Stomach (tissue), 9 donors: Measurements from ENCODE around the gene MBD2. TPM values are rescaled to one million over a fixed set of nuclear protein-coding genes. Genes with fewer than 3 reads are reported as not detected.

ENCODE experiments used
- DNase-seq, 2 donors: peaks; one replicate each; pipeline versions ENCODE4 v3.0.0 to v3.0.0-alpha.2; 2013 to 2019
- H3K27ac ChIP-seq, 5 donors: fragments of 200-600 bp in 4 of 5; sonication (generic) in 4 of 5; one replicate each; pipeline ENCODE4 v1.5.1; 2013 to 2019; ENCODE audit warnings: mild to moderate bottlenecking in 1 of 5, moderate library complexity in 1 of 5
- H3K27me3 ChIP-seq, 3 donors: fragments of 200-600 bp; sonication (generic); one replicate each; pipeline ENCODE4 v1.5.1; 2017 to 2019; ENCODE audit warnings: mixed run types in 1 of 3
- H3K36me3 ChIP-seq, 4 donors: fragments of 200-600 bp; sonication (generic); 1 replicate in 3 of 4; 2 replicates in 1 of 4; pipeline ENCODE4 v1.5.1; 2016 to 2019
- H3K4me1 ChIP-seq, 4 donors: fragments of 200-600 bp; sonication (generic); one replicate each; pipeline ENCODE4 v1.5.1; 2016 to 2019
- H3K4me3 ChIP-seq, 4 donors: fragments of 200-600 bp; sonication (generic) in 3 of 4; one replicate each; pipeline ENCODE4 v1.5.1; 2016 to 2019; ENCODE audit warnings: mild to moderate bottlenecking in 1 of 4
- H3K9me3 ChIP-seq, 4 donors: fragments of 200-600 bp; sonication (generic); one replicate each; pipeline ENCODE4 v1.5.1; 2016 to 2019
- CTCF ChIP-seq, 7 experiments: fragments of 450-650 bp in 4 of 7; fragments of 200-600 bp in 3 of 7; sonication (generic) in 3 of 7; IDR thresholded peaks; one replicate each; pipeline ENCODE4 v1.5.1; 2016 to 2019; ENCODE audit warnings: antibody characterized with exemption in 7 of 7, control low read depth in 2 of 7, mild to moderate bottlenecking in 1 of 7
- EP300 ChIP-seq: sonication (generic); formaldehyde crosslinking; IDR thresholded peaks from one replicate; pipeline ENCODE4 v1.6.1; 2017; ENCODE audit warnings: antibody characterized with exemption
- POLR2A ChIP-seq, 4 donors: fragments of 450-650 bp; IDR thresholded peaks; one replicate each; pipeline ENCODE4 v1.6.1; 2016; ENCODE audit warnings: antibody characterized with exemption in 4 of 4, control low read depth in 2 of 4, mild to moderate bottlenecking in 1 of 4, moderate library complexity in 1 of 4
- POLR2AphosphoS5 ChIP-seq, 3 donors: sonication (generic); formaldehyde crosslinking; IDR thresholded peaks; one replicate each; pipeline ENCODE4 v1.6.1; 2016; ENCODE audit warnings: antibody characterized with exemption in 3 of 3
- WGBS, 5 donors: extraction: QIAGEN DNeasy Blood & Tissue Kit in 3 of 5; methylation state at CpG; one replicate each; pipeline versions ENCODE4 v1.1.5 to v1.1.7; 2013 to 2018; 5-methylcytosine and 5-hydroxymethylcytosine counted together
- intact Hi-C: fragments of 100-400 bp; cut with DNase I; formaldehyde crosslinking; loops from one replicate; pipeline ENCODE4 v1.15.1; 2023; ENCODE audit warnings: low total_unique reads
- polyA plus RNA-seq, 3 donors: library from polyadenylated mRNA; stranded (reverse); fragments of 200-250 nt; gene quantifications; one replicate each; pipeline ENCODE4 v1.2.3, GENCODE V29; 2013
- total RNA-seq, 5 donors: library from RNA; depleted of rRNA; stranded (reverse); fragments of >200 nt; gene quantifications; one replicate each; pipeline versions ENCODE4 v1.1.0 to v1.2.3, GENCODE V29; 2014 to 2016
- donor health status: healthy with polysubstance abuse.
- donor health status: Bipolar disorder and iron deficiency.
- donor health status: healthy.

Gene MBD2
- total and polyA plus RNA-seq, 8 donors, result 23.3 to 70.5 (median 38.5) TPM

- no peak for TF ChIP-seq EP300
- TF ChIP-seq CTCF (IDR thresholded peaks at IDR 0.05), result no peak
- no peak for TF ChIP-seq POLR2A (IDR thresholded peaks at IDR 0.05)
- no peak for TF ChIP-seq POLR2AphosphoS5 (IDR thresholded peaks at IDR 0.05)
- Histone ChIP-seq H3K4me3 (no peak overlapping the region), H3K27ac (no peak overlapping the region), H3K9me3 (peaks cover 3 to 17% (median 15%) of the 10 kb centered on the region in 4 donors), H3K27me3 (no peaks in the 10 kb centered on the region), H3K36me3 (peaks cover 0 to 6% (median 0%) of the 10 kb centered on the region in 4 donors), H3K4me1 (no peaks in the 10 kb centered on the region)
- DNase-seq, result no peak
- 38 to 100% (median 90%) methylated on average over 1 of the region's 1 CpG for WGBS, 5 donors
- intact Hi-C loops, result no loop called here
These were observed 83.8 kb downstream of the MBD2 start for GRCh38 chr18:54140641-54141040.

- Histone ChIP-seq H3K27ac (no peak overlapping the region), H3K36me3 (peaks cover 0 to 6% (median 0%) of the 10 kb centered on the region in 4 donors), H3K9me3 (peaks cover 0 to 17% (median 12%) of the 10 kb centered on the region in 4 donors), H3K27me3 (no peaks in the 10 kb centered on the region), H3K4me1 (no peaks in the 10 kb centered on the region), H3K4me3 (no peak overlapping the region)
- 84 to 93% (median 89%) methylated on average over 3 of the region's 3 CpGs for WGBS, 5 donors
- intact Hi-C loops, result no loop called here
- TF ChIP-seq CTCF (IDR thresholded peaks at IDR 0.05) (no peak), POLR2A (IDR thresholded peaks at IDR 0.05) (no peak), POLR2AphosphoS5 (IDR thresholded peaks at IDR 0.05) (no peak), EP300 (no peak)
- DNase-seq, result no peak
These were observed 89.3 kb downstream of the MBD2 start for GRCh38 chr18:54135216-54135615.

GRCh38 chr18:54134053-54134452 is 90.4 kb downstream of the MBD2 start:
- no peaks in the 10 kb centered on the region for H3K4me1 ChIP-seq
- peaks cover 0 to 9% (median 4%) of the 10 kb centered on the region in 4 donors for H3K9me3 ChIP-seq
- intact Hi-C loops, result no loop called here
- H3K27me3 ChIP-seq, result no peaks in the 10 kb centered on the region
- TF ChIP-seq POLR2AphosphoS5 (IDR thresholded peaks at IDR 0.05) (no peak), EP300 (no peak), POLR2A (IDR thresholded peaks at IDR 0.05) (no peak), CTCF (IDR thresholded peaks at IDR 0.05) (no peak)
- no peak overlapping the region for H3K27ac ChIP-seq
- no peak for DNase-seq
- H3K36me3 ChIP-seq, result peaks cover 0 to under 1% (median 0%) of the 10 kb centered on the region in 4 donors
- H3K4me3 ChIP-seq, result no peak overlapping the region

GRCh38 chr18:54130631-54131030 is 93.8 kb downstream of the MBD2 start:
- no peak for DNase-seq
- intact Hi-C loops, result no loop called here
- TF ChIP-seq CTCF (IDR thresholded peaks at IDR 0.05) (no peak), POLR2AphosphoS5 (IDR thresholded peaks at IDR 0.05) (no peak), POLR2A (IDR thresholded peaks at IDR 0.05) (no peak), EP300 (no peak)
- Histone ChIP-seq H3K9me3 (no peaks in the 10 kb centered on the region), H3K4me3 (no peak overlapping the region), H3K27me3 (no peaks in the 10 kb centered on the region), H3K4me1 (no peaks in the 10 kb centered on the region), H3K27ac (no peak overlapping the region), H3K36me3 (no peaks in the 10 kb centered on the region)
